GM12892 (cell line): Measurements from ENCODE around the gene ATG4D.

ENCODE experiments used
- POLR2AphosphoS5 ChIP-seq: IDR thresholded peaks from 2 replicates; pipeline ENCODE4 v1.6.1; 2011; ENCODE audit warnings: low read depth, low read length, control low read depth
- TAF1 ChIP-seq: IDR thresholded peaks from 2 replicates; pipeline ENCODE4 v1.6.1; 2011; ENCODE audit warnings: low read depth, mild to moderate bottlenecking, control low read depth, low read length, borderline replicate concordance

DNA sequence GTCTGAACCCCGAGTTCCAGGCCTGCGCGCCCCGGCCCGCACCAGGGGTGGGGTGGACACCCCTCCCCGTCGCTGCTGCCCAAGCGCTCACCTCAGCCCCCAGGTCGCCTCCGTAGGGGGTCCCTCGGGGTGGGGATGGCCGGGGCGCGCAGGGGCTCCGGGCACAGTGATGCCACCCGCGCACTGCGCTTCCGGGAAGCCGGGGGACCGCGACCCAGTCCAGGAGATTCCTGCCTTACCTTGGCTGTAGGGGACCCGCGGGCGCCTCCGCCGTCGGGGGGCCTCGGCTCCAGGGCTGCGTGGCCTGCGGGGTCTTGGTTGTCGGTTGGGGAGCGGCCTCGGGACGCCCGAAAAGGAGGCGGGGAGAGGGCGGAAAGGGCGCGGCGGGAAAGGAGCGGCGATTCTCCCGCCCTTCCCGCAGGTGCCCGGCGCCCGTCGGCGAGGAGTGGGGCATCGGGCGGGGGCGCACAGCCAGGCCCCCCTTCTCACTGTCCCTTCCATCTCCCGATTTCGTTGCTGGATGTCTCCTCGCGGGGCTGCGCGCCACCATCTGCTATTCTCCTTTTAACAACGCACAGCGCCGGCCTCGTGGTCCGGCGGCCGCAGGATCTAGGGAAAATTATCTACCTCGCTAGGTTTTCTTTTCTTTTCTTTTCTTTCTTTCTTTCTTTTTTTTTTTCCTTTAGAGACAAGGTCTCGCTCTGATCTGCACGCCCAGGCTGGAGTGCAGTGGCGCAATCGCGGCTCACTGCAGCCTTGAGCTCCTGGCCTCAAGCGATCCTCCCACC is 40.5 kb upstream of the ATG4D start, which contains the start of gene KEAP1:
- TF ChIP-seq POLR2AphosphoS5, result no peak
- no peak for TF ChIP-seq TAF1
